Measurements from ENCODE around the gene FMNL2. TPM values are rescaled to one million over a fixed set of nuclear protein-coding genes. Genes with fewer than 3 reads are reported as not detected.

The FMNL2 gene
- total RNA-seq, 4 donors from 2014 or later, result 37.7 to 60.9 (median 52.1) TPM

DNA sequence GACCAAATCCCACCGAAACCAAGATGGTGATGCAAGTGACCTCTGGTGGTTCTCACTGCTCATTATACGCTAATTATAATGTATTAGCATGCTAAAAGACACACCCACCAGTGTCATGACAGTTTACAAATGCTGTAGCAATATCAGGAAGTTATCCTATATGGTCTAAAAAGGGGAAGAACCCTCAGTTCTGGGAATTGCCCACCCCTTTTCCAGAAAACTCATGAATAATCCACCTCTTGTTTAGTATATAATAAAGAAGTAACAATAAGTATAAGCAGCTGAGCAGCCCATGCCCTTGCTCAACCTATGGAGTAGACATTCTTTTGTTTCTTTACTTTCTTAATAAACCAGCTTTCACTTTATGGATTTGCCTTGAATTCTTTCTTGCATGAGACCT is 31.0 kb upstream of the FMNL2 start:
- intact Hi-C loops (cut with DNase I), result no loop called here
- Histone ChIP-seq H3K36me3 (no peaks in the 10 kb centered on the region), H3K4me3 (replicated peaks in 1 of 3) (no peak overlapping the region), H3K9me3 (no peaks in the 10 kb centered on the region), H3K4me1 (no peaks in the 10 kb centered on the region), H3K27me3 (no peaks in the 10 kb centered on the region), H3K27ac (no peak overlapping the region)
- DNase-seq, result no peak
- TF ChIP-seq, protein P1, sequence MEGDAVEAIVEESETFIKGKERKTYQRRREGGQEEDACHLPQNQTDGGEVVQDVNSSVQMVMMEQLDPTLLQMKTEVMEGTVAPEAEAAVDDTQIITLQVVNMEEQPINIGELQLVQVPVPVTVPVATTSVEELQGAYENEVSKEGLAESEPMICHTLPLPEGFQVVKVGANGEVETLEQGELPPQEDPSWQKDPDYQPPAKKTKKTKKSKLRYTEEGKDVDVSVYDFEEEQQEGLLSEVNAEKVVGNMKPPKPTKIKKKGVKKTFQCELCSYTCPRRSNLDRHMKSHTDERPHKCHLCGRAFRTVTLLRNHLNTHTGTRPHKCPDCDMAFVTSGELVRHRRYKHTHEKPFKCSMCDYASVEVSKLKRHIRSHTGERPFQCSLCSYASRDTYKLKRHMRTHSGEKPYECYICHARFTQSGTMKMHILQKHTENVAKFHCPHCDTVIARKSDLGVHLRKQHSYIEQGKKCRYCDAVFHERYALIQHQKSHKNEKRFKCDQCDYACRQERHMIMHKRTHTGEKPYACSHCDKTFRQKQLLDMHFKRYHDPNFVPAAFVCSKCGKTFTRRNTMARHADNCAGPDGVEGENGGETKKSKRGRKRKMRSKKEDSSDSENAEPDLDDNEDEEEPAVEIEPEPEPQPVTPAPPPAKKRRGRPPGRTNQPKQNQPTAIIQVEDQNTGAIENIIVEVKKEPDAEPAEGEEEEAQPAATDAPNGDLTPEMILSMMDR (IDR thresholded peaks at IDR 0.05), result no peak
- TF ChIP-seq POLR2A (IDR thresholded peaks at IDR 0.05), result no peak
- WGBS, 2 donors, result 81 to 95% methylated on average over 2 of the region's 2 CpGs

DNA sequence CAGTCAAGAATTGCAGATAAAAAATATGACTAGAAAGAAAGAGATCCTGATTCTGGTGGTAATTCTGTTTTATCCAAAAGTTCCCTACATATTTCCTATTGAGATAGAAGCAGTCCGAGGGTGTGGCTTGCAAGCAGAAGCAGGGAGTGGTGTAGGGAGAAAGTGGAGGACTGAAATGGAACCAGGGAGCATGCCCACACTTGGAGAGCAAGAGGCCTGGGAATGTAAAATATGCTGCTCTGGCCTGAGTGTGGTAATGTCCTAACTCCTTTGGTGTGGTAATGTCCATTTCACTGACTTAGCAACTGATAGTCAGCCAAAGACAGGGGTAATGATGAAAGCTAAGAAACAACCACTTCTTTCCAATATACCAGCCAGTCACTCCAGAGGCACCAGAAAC is 30.1 kb upstream of the FMNL2 start:
- 93 to 94% methylated on average over 1 of the region's 1 CpG for WGBS, 2 donors
- intact Hi-C loops (cut with DNase I), result no loop called here
- Histone ChIP-seq H3K27me3 (no peaks in the 10 kb centered on the region), H3K27ac (no peak overlapping the region), H3K36me3 (no peaks in the 10 kb centered on the region), H3K9me3 (no peaks in the 10 kb centered on the region), H3K4me3 (replicated peaks in 1 of 3) (no peak overlapping the region), H3K4me1 (peaks cover 0 to 3% of the 10 kb centered on the region in 2 donors)
- TF ChIP-seq POLR2A (IDR thresholded peaks at IDR 0.05), result no peak
- TF ChIP-seq, protein P1 (IDR thresholded peaks at IDR 0.05), result no peak
- no peak for DNase-seq

GRCh38 chr2:152307863-152308262 is 27.1 kb upstream of the FMNL2 start:
- no peak for TF ChIP-seq POLR2A (IDR thresholded peaks at IDR 0.05)
- TF ChIP-seq, protein P1 (IDR thresholded peaks at IDR 0.05), result no peak
- no peak for DNase-seq
- intact Hi-C loops (cut with DNase I), result no loop called here
- Histone ChIP-seq H3K4me1 (peaks cover 0 to 4% of the 10 kb centered on the region in 2 donors), H3K27me3 (no peaks in the 10 kb centered on the region), H3K27ac (no peak overlapping the region), H3K9me3 (no peaks in the 10 kb centered on the region), H3K36me3 (no peaks in the 10 kb centered on the region), H3K4me3 (replicated peaks in 1 of 3) (no peak overlapping the region)
- 78 to 85% methylated on average over 1 of the region's 1 CpG for WGBS, 2 donors

DNA sequence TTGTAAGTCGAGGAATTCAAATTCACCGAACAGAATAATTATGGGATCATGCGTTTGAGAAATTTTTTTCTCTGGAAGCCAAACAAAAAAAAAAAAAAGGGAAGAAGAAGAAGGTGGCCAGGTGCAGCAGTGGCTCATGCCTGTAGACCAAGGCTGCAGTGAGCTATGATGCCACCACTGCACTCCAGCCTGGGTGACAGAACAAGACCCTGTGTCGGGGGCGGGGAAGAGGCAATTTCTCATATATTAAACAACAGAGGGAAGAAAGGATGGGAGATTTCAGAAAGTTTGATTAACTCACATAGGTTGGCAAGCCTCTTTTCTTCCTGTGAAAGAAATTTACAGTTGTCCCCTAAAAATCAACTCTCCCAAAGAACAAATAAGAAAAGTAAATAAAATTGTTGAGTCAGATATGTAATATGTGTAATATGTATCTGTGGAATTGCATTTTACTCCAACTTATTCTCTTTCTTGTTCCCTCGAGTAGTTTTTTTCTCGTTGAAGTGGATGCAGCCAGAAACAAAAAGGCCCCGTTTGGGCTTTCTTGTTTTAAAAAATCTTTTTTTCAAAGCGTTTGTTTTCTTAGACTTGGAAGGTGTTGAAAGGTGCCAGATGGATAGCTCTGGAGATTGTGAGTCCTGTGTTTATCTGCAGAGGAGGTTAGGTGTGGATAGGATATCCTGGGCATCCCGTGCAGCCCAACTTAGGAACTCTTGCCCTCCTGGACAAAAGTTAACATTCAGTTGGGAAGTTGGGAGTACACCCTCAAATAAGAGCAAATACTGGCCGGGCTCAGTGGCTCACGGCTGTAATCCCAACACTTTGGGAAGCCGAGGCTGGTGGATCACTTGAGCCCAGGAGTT is 25.4 kb upstream of the FMNL2 start:
- no peaks in the 10 kb centered on the region for H3K27me3 ChIP-seq
- no peaks in the 10 kb centered on the region for H3K9me3 ChIP-seq
- intact Hi-C loops (cut with DNase I), result no loop called here
- DNase-seq, result peak in 1 of 2 donors; percentile 5
- no peak overlapping the region for H3K4me3 ChIP-seq (replicated peaks in 1 of 3)
- H3K36me3 ChIP-seq, result no peaks in the 10 kb centered on the region
- H3K4me1 ChIP-seq, result peaks cover 0 to 4% of the 10 kb centered on the region in 2 donors
- TF ChIP-seq, protein P1 (IDR thresholded peaks at IDR 0.05), result no peak
- TF ChIP-seq POLR2A (IDR thresholded peaks at IDR 0.05), result no peak
- no peak overlapping the region for H3K27ac ChIP-seq
- WGBS, 2 donors, result 59 to 62% methylated on average over 13 of the region's 13 CpGs

DNA sequence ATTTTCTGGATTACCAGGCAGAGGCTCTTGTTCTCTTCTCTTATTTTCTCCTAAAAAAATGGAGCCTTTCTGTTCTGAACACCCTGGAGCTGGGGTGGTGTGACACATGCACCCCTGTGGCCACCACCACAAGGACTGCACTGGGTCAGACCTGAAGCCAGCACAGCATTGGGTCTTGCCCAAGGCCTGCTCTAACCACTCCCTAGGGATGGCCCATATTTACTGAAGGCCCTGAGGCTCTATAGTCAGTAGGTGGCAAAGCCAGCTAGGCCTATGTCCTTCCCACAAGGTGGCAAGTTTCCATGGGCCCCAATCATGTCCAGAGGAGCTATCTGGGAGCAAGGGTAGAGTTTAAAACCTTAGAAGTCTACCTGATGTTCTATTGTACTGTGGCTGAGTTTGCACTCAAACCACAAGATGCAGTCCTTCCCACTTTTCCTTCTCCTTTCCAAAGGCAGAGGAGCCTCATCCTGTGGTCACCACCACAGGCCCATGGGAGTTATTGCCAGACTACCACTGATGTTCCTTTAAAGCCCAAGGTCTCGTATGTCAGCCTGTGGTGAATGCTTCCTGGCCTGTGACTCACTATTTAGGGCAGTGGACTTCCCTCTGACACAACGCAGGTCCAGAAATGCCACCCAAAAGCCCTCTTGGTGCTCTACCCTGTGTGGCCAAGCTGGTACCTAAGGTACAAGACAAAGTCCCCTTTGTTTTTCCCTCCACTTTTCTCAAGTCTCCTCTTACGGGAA is 15.0 kb upstream of the FMNL2 start:
- DNase-seq, result no peak
- Histone ChIP-seq H3K9me3 (no peaks in the 10 kb centered on the region), H3K27ac (no peak overlapping the region), H3K4me1 (no peaks in the 10 kb centered on the region), H3K27me3 (no peaks in the 10 kb centered on the region), H3K36me3 (no peaks in the 10 kb centered on the region), H3K4me3 (replicated peaks in 1 of 3) (no peak overlapping the region)
- TF ChIP-seq, protein P1 (IDR thresholded peaks at IDR 0.05), result no peak
- no peak for TF ChIP-seq POLR2A (IDR thresholded peaks at IDR 0.05)
- intact Hi-C loops (cut with DNase I), result no loop called here
- 93 to 94% methylated on average over 3 of the region's 3 CpGs for WGBS, 2 donors

Measured in thyroid gland (tissue), 4 donors.